HG02852 (cell line): ENCODE results near the gene ZMIZ1.
"Not testable (repeated sequence)": the region's sequence is repeated elsewhere in the genome, so short reads cannot be mapped to it uniquely, and the experiment has no call there.

Experiments used
- ATAC-seq: cut with Tn5 transposase; IDR thresholded peaks from one replicate; pipeline ENCODE4 v1.9.1; 2021; ENCODE audit warnings: mild to moderate bottlenecking, moderate library complexity; ENCODE audit not compliant: unreplicated experiment

ZMIZ1 gene

DNA sequence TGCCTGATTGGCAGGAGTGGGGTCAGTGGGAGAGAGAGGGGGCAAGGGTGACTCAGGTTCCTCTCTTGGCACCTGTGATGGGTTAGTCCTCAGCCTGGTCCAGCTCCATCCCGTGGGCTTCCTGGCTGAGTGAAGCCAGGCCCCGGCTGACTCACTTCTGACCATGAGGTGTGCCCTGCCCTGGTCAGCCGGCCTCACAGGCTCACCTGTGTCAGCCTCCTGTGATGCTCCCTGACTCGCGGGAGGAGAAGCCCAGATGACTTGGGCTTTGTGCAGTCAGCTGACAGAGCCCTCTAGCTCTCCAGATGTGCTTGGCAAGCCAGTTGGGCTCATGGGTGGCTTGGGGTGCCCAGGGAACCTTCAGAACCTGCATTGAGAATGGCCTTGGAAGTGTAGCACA, 262.5 kb downstream of the ZMIZ1 start:
- peak; percentile 12 for ATAC-seq

DNA sequence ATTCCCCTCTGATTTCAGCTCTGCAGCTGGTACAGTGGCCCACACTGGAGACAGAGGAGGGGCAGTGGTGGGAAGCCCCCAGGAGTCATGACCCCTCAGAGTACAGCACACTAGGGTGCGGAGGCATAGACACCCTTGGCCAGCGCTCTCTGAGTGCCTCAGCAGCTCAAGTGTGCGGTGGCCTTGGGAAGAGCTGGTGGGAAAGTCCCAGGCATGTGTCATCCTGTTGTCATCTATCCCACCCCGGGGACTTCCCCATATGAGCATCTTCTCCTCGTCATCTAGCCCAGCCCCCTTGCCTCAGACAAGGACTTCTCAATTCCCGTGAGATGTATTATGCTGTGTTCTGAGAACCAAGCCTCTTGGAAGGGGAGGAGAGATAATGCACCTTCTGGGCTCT, 262.9 kb downstream of the ZMIZ1 start:
- peak; percentile 85 for ATAC-seq

DNA sequence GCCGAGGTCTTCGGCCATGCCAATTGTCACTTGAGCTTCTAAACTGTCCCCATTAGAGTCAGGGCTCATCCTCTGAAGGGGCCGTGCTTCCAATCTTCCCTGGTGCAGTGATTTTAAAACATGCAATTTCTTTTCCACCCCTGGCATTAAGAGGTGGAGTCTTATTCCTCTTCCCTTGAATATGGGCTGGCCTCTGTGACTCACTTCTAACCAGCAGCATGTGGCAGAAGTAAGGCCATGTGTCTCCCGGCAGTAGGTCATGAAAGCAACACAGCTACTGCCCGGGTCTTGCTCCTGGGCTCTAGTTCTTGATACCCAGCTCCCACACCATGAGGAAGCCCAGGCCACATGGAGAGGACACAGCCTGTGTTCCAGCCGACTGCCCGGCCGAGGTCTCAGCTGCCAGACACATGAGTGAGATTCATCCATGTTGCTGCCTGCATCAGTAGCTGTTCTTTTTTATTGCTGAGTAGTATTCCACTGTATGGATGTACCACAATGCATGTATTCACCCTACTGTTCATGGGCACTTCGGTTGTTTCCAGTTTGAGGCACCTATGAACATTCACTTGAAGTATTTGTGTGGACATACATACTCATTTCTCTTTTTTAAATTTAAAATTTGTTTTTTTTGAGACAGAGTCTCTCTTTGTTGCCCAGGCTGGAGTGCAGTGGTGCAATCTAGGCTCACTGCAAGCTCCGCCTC, 264.0 kb downstream of the ZMIZ1 start:
- ATAC-seq, result not testable (repeated sequence)

DNA sequence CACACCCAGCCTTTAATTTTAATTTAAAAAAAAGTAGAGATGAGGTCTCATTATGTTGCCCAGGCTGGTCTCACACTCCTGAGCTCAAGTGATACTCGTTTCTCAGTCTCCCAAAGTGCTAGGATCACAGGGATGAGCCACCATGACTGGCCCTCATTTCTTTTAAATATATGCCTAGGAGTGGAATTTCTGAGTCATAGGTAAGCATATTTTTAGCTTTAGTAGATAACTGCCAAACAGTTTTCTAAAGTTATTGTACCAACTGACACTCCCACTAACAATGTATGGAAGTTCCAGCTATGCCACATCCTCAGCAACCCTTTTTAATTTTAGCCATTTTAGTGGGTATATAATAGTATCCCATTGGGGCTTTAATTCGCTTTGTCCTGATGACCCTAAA, 264.7 kb downstream of the ZMIZ1 start:
- ATAC-seq, result no peak

DNA sequence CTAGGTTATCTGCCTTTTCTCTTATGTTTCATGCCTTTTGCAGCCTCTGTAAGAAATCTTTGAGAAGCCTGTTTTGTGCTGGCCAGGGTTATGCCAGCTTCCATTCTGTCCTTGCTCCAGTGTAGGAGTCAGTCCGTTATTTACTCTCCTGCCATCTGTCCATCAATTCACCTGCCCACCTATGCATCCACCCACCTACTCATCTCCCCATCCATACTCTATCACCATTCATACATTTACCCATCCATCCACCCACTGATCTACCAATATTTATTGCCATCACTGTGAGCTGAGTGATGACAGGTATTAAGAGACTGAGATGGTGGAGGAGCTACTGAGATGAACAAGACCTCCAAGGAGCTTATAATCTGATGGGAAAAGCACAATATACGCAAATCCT, 265.8 kb downstream of the ZMIZ1 start:
- no peak for ATAC-seq

DNA sequence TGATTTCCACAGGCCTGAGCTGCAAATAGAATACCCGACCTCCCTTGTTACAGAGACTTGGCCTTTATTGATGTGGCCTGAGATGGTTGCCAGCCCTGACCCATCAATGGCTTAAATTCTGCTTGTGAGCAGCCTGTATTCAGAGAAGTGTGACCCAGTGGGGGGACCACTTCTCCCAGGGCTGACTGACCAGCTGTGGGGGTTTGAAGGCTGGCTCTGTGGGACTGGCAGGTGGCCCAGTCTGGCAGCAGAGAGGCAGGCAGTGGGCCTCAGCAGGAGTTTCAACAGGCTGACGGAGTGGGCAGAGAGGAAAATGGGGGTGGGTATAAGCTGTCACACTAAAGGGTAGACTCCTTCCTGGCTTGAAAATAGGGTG, 266.3 kb downstream of the ZMIZ1 start:
- ATAC-seq, result no peak

DNA sequence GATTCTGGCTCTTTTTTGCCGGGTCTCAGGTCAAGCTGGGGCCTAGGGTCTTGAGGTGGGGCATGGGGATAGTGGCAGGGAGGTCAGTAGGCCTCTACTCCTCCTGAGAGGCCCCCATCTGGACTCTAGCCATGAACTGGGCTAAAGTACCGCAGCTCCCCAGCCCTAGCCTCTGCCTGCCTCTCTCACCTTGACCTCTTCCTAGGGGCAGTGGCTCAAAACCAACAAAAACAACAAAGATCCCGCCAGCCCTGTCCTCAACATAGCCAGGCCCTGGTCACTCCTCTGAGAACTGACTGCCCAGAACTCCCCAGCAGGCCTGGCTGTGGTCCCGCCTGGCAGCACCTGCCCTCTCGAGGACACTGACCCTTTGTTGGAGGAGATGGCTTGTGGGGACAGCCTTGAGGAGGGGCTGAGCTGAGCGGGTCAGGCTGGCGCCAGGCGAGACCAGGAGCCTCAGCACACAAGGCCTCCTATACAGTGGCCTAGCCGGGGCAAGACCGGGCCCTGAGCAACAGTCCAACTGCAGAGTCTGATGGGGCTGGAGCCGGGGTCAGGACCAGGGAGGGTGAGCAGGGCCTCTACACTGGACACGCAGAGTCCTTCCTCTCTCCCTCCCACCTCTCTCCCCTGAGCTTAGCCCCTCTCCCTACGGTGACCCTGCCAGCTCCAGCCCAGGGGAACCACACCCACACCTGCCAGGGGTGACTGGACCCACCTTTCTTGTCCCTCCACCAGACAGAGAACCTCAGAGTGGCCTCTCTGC, 266.9 kb downstream of the ZMIZ1 start:
- ATAC-seq, result no peak

DNA sequence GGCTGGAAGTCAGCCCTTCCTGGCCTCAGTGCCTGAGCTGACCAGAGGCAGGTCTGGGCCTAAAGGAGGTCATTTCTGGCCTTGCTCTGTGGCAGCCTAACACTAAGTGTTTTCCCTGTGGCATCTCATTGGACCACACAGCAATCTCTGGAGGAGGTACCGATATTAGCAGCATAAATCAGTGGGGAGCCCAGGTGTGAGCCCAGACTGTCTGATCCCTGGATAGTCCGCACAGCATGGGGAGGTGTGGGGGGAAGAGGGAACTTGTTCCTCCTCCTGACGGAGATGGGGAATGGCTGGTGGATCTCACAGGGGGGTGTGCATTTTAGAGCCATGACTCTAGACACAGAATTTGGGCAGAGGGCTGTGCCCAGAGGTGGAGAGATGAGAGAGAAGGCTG, 267.5 kb downstream of the ZMIZ1 start:
- ATAC-seq, result no peak

DNA sequence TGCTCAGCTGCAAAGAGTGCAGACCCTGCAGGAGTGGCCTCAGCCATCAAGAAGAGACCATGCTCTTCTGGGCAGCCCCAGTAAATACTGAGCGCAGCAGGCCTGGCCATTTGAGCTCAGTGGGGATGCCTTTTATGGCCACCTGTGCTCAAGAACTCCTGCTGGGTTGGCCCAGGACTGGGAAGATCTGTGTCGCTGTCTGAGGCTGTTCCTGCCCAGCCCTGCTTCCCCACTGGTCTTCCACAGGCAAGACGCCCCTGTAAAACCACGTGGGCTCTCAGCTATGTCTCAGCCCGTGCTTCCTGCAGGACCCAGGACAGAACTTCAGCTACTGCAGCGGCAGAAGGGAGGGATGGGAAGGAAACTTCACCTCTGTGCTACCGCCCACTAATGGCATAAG, 268.0 kb downstream of the ZMIZ1 start:
- ATAC-seq, result no peak

DNA sequence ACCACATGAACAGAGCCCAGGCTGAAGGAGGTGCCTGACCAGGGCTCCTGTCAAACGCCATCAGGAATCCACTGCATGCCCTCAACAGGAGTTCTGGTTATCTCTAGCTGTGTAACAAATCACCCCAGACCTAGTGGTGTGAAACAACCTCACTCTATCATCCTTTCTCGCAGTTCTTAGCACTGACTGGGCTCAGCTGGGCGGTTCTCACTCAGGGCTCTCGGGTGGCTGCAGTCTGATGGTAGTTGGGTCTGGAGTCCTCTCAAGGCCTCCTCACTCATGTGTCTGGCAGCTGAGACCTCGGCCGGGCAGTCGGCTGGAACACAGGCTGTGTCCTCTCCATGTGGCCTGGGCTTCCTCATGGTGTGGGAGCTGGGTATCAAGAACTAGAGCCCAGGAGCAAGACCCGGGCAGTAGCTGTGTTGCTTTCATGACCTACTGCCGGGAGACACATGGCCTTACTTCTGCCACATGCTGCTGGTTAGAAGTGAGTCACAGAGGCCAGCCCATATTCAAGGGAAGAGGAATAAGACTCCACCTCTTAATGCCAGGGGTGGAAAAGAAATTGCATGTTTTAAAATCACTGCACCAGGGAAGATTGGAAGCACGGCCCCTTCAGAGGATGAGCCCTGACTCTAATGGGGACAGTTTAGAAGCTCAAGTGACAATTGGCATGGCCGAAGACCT, 269.2 kb downstream of the ZMIZ1 start:
- ATAC-seq, result not testable (repeated sequence)

DNA sequence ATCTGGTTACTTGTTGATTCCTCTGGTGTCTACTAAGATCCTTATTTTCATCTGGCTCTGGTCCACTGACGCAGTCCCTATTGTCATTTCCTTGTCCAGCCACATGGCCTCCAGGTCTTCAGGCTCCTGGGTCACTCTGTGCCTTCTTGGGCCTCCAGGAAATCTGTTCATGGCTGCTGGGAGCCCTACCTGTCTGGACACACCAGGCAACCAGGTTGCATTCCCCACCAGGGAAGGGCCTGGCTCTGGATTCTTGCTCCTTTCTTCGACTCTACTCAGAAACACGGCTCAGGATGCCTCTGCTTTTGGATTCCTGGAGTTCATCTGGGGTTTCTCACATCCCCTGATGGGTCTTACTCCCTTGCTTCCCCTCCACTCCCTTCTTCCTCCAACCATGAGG, 270.5 kb downstream of the ZMIZ1 start:
- no peak for ATAC-seq

DNA sequence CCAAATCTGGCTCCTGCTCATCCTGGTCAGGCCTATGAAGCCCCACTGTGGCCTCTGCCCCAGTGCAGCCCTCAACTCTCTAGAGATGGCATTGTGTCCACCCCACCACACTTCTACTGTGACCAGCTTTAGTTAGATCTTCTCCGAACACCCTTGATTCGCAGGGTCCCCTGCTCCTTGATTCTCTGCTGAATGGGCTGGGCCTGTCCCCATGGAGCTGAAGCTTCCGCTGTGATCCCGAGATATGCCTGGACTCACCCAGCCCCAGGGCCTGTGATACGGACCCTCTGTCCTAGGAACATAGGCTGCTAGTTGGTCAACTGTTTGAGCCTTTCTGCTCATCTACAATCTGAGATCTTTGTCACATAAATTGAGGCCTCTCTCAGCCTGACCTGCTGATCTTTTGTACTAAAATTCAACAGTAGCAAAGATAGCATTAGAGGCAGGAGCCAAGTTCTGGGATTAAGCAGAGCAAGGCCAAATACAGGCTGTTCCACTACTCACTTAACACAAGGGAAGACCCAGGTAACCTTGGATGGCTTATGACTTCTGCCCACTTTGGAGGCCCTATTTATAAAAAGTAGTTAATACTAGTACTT, 272.0 kb downstream of the ZMIZ1 start:
- no peak for ATAC-seq

DNA sequence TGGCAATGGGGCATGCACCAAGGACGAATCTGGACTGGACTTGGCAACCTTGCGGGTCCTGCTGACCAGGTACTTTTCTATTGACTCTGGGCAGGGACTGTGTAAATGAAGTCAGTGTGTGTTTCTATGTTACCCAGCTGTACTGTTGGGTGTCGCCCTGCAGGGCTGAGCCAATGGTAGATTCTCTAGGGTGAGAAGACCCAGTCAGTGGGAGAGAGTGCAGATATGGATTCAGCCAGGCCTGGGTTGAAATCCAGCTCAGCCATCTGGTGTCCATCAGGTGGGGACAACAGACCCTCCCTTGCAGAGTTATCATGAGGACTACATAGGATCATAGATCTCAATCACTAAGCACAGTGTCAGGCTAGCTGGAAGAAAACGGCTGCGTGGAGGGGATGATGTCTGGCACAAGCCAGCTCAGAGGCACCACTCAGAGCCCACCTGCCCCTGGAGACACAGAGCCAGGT, 273.6 kb downstream of the ZMIZ1 start:
- no peak for ATAC-seq

DNA sequence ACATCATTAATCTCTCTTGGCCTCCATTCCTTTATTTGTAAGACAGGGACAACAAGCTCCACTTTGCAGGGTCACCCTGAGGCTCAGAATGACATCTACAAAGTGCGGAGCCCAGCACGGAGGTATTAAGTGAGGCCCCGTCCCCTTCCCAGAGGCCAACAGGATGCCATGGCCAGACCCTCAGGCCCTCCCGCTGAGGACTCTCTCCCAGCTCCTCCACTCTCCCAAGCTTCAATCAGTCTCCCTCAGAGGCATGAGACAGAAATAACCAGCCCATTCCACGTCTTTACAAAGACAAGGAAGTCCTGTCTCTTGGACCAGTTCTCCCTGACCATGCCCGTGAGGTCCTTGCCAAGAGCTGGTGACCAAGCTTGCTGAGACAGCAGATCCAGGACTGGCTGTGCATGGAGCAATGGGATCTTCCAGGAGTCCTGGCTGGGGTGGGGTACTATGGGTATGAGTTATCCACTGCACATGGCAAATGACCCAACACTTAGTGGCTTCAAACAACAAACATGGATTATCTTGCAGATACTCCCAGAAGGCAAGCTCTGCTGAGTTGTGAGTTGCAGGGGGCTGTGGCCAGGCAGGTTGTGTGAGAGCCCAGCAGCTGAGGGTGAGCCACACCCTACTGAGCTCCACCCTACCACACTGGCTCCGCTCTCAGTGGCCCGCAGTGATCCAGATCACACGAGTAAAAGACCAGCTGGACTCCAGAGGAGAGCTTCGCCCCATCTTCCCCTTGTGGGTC, 274.2 kb downstream of the ZMIZ1 start:
- ATAC-seq, result no peak

DNA sequence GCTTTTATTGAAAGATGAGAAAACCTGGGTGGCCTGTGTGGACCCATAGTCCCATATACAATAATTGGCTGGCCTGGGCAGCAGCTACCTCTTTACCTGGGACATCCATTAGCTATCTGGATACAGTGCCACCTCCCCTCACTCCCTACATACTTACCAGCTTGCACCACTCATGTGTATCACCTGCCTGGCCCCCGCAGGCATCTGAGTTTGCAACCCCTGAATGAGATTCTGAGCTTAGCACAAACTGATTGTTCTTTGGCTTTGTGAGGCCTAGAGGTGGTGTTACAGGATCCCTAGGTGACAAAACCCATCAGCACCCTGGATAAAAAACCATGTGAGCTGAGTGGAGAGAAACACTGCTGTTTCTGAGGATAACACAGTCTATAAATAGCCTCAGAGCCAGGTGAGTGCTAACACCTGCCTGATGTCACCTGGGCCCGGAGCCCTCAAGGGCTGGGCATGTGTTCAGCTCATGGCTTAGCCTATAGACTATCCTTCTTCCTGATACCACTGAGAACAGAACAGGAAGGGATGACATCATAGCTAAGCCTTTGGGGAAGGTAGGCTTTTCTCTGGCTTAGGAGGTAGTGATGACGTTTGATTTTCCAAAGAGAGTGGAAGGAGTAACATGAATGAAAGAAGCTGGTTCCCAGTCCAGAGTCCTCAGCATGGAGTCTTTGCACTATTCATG, 275.9 kb downstream of the ZMIZ1 start:
- ATAC-seq, result no peak

DNA sequence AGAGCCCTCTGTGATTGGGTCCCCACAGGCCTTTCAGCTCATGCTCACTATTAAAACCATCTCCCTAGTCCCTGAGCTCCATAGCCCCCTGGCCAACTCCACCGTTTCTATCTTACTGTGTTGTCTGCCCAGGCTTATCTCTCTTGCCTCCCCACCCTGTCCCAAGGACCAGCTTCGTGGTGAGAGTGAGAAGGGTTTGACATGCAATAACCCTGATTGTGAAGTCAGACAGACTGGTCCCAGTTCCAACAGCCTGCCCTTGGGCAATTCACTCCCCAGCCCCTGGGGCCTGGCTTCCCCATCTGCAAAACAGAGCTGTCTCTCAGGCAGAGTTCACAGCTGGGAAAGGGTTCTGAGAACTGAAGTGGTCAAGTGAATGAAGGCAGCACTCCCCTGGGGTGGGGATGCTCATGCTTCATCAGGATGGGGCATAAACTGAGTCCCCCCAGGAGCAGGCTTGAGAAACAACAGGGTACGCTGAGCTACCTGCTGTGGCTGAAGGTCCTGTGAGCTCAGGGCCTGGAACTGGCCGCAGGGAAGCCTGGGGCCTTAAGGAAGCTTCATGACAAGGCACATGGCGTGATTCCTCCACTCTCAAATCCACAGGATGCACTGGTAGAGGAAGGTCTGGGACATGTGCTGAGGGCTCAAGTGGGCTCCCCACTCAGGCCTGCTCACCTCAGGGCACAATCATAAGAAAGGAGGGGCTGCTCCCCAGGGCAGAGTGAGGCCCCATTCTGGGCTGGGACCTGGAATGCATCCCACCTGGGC, 276.7 kb downstream of the ZMIZ1 start:
- no peak for ATAC-seq

DNA sequence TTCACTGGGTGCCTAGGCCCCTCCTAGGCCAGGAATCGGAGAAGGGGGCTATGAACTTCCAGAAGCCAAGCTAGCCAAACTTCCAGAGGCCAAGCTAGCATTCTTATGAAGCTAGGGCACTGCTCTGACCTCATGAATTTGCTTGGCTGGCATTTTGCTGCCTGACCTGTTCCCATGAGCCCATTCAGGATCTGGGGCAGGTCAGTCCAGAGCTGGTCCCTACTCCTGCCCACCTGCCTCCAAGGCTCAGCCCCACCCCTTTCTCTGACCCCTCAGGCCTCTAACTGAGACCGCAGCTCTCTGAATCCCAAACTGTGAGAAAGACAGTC, 277.2 kb downstream of the ZMIZ1 start:
- no peak for ATAC-seq

DNA sequence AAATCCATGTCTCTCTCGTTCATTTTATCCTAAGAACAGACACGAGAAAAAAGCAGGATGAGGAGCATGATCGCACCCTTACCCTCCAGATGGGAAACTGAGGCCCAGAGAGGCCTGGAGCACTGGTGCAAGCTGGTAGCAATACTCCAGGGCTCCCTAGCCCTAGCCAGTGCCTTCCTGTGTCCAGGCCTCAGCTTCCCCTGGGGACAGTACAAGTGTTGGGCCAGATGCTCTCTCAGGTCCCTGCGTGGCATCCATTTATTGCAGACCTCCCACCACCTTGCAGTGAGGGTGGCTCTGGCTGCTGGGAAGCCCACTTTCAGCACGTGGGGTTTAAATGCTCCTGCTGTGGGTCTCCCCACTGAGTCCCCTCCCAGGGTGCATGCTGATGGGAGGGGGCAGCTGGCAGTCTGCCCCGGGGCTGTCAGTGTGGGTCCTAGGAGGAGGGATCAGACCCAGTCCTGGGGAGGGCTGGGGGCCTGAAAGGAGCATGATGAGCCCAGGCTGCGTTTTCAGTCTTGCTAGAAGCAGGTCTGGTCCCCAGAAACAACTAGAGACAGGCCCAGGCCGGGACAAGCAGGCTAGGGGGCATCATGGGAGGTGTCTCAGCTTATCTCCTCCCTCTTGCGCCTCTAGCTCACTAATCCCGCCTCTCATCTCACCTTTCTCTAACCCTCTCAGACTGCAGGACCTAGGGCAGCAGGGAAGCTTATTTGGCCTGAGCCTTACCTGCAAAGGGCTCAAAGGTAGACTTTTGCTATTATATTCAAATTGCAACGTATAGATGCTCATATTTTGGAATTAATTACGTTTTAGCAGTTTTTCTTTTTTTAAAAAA, 277.8 kb downstream of the ZMIZ1 start:
- ATAC-seq, result no peak
